Stomach (tissue), 4 donors: ENCODE measurements around the gene EBF3.

ENCODE experiments used
- EP300 ChIP-seq: sonication (generic); formaldehyde crosslinking; IDR thresholded peaks from one replicate; pipeline ENCODE4 v1.6.1; 2017; ENCODE audit warnings: antibody characterized with exemption
- POLR2A ChIP-seq, 4 donors: fragments of 450-650 bp; IDR thresholded peaks; one replicate each; pipeline ENCODE4 v1.6.1; 2016; ENCODE audit warnings: antibody characterized with exemption in 4 of 4, control low read depth in 2 of 4, mild to moderate bottlenecking in 1 of 4, moderate library complexity in 1 of 4
- TF ChIP-seq, protein P1 (sequence below), 7 experiments: fragments of 450-650 bp in 4 of 7; fragments of 200-600 bp in 3 of 7; sonication (generic) in 3 of 7; IDR thresholded peaks; one replicate each; pipeline ENCODE4 v1.5.1; 2016 to 2019; ENCODE audit warnings: antibody characterized with exemption in 7 of 7, control low read depth in 2 of 7, mild to moderate bottlenecking in 1 of 7

DNA sequence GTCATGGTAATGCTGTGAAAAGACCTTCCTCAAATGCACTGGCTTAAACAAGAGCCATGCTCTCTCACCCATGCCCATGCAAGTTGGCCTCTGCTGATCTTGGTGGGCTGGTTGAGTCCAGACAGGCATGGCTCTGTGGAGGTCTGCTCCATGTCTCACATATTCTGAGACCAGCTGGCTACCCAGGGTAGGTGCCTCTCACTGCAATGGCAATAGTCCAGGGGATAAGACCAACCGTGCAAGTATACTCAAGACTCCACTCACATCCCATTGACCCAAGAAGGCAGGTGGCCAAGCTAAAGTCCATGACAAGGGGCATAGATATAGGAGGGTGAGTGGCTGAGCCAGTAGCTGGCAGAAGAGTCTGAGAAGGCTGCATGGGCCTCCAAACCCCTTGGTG is 14.2 kb upstream of the EBF3 start:
- TF ChIP-seq, protein P1, sequence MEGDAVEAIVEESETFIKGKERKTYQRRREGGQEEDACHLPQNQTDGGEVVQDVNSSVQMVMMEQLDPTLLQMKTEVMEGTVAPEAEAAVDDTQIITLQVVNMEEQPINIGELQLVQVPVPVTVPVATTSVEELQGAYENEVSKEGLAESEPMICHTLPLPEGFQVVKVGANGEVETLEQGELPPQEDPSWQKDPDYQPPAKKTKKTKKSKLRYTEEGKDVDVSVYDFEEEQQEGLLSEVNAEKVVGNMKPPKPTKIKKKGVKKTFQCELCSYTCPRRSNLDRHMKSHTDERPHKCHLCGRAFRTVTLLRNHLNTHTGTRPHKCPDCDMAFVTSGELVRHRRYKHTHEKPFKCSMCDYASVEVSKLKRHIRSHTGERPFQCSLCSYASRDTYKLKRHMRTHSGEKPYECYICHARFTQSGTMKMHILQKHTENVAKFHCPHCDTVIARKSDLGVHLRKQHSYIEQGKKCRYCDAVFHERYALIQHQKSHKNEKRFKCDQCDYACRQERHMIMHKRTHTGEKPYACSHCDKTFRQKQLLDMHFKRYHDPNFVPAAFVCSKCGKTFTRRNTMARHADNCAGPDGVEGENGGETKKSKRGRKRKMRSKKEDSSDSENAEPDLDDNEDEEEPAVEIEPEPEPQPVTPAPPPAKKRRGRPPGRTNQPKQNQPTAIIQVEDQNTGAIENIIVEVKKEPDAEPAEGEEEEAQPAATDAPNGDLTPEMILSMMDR (IDR thresholded peaks at IDR 0.05): no peak
- TF ChIP-seq POLR2A (IDR thresholded peaks at IDR 0.05) (no peak), EP300 (no peak)
